Activated T-cell treated with anti-CD3 and anti-CD28 coated beads, Interleukin-2, amount 50 U/mL, for 1 hour (primary cell): ENCODE measurements around the gene CLCN1.

Experiments used
- DNase-seq: peaks from one replicate; pipeline ENCODE4 v3.0.0-alpha.2; 2020

CLCN1 gene

DNA sequence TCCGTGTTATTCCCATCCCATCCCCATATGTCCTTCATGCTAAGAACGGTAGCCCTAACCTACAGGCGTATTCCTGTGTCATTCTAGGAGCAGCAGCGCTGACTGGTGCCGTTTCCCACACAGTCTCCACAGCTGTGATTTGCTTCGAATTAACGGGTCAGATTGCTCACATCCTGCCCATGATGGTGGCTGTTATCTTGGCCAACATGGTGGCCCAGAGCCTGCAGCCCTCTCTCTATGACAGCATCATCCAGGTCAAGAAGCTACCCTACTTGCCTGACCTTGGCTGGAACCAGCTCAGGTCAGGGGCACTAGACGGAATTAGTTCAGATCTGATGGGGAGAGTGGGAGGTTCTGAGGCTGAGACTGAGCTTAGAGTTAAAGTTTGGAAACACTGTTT, 25.9 kb downstream of the CLCN1 start:
- no peak for DNase-seq

DNA sequence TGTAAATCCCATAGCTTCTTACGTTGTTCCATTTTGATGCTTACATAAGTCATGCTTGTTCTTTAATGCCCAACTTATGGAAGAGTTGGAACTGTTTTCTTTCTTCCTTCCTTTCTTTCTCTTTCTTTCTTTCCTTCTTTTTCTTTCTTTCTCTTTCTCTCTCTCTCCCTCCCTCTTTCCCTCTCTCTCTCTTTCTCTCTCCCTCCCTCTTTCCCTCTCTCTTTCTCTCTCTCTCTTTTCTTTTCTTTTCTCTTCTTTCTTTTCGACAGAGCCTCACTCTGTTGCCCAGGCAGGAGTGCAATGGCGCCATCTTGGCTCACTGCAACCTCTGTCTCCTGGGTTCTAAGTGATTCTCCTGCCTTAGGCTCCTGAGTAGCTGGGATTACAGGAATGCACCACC, 27.7 kb downstream of the CLCN1 start:
- DNase-seq, result no peak

DNA sequence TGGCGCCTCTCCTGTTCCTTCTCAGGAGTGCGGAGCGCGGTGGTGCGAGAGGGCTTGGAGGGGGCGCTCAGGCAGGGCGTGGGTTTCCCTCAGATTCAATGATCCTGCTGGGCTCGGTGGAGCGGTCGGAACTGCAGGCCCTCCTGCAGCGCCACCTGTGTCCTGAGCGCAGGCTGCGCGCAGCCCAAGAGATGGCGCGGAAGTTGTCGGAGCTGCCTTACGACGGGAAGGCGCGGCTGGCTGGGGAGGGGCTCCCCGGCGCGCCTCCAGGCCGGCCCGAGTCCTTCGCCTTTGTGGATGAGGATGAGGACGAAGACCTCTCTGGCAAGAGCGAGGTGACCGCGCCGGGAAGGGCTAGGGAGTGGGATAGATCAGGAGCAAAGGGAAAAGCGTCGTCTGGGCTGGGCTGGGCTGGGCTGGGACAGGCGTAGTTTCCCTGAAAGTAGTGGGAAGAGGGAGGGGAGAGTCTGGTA, 29.6 kb downstream of the CLCN1 start:
- DNase-seq, result peak; percentile 70

DNA sequence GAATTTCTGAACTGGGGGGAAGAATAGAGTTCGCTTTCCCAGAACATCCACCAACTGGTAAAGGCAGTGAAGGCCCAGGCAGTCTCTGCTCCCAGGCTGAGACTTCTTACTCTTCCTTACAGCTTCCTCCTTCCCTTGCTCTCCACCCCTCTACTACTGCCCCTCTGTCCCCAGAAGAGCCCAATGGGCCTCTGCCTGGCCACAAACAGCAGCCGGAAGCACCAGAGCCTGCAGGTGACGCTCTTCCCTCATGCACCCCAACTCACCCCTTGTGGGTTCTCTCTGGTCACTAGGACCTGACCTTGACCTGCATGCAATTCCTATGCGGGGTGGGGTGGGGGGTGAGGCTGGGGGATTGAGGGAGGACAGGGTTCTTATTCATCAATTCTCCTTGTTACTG, 30.1 kb downstream of the CLCN1 start:
- DNase-seq, result no peak

DNA sequence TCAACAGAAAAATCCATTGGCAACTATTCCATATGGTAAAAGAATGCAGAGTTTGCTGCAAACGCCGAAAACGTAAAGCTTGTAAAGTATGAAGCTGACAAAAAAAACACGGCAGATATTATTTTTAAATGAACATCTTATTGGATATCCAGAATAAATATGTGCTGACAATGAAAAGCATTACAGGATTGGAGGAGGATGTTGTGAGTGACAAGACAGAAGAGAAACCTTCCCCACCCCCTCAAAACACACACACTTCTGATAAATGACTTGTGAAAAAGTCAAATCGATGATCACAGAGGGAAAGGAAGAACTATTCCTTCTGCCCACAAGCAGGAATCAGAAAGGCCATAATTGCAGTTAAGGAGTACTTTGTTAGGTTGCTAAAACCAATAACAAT, 32.0 kb downstream of the CLCN1 start:
- no peak for DNase-seq

DNA sequence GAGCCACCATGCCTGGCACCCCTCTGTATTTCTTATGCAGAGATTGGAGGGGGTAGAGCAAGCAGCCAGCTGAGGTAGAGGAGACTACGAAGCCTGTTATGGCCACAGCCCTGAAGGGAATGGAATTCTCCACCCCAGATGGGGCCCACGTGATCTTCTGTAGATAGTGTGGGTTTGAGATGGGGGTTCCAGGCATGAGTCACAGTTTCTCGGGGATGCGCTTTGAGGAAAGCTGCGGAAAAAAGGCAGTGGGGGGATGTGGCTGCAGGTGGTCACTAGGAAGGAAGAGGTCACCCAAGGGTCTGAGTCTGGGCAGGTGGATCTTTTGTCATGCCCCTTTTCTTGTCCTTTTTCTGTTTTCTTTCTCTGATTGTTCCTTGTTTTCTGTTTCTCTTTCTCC, 35.1 kb downstream of the CLCN1 start:
- DNase-seq, result no peak

DNA sequence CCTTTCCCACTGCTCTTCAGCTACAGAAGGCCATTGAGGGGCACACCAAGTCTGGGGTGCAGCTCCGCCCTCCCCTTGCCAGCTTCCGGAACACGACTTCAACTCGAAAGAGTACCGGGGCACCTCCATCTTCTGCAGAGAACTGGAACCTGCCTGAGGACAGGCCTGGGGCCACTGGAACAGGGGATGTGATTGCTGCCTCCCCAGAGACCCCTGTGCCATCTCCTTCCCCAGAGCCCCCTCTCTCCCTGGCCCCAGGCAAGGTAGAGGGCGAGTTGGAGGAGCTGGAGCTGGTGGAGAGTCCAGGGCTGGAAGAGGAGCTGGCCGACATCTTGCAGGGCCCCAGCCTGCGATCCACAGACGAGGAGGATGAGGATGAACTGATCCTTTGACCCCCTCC, 35.7 kb downstream of the CLCN1 start:
- no peak for DNase-seq

DNA sequence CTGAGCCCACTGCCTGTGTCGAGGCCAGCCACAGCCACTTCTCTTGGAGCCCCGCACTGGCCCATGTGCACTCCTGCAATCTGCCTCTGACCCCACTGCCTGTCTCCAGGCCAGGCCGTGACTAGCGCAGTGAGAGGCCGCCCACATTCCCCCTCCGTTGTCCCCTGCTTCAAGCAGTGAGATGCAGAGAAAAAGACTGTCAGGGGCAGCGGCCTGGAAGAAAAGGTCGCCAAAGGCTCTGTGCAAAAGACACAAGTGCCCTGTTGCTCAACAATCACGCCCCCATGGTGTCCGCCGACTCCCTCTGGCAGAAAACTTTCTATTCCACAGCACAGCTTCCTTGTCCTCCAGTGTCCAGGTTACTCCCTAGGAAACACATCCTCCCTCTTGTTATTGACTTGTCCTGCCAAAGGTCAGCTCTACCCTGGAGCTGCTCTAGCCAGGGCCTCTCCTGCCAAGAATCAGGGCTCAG, 36.7 kb downstream of the CLCN1 start:
- no peak for DNase-seq

DNA sequence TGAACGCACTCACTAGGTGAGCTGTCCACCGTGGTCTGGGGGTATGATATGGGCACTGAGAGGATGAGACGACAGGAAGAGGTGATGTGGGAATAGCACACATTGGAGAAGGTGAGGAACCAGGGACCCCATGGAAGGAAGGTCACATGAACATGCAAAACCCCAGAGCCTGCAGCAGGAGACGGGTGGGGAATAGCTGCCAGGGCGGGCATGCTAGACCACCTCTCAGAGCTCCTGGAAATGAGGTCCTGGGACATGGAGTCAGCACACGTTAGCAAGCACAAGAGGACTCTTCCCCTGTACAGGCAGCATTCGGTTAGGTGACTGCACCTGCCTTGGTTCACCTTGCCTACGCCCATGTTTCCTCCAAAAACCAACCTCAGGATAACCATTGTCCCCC, 38.5 kb downstream of the CLCN1 start:
- no peak for DNase-seq

DNA sequence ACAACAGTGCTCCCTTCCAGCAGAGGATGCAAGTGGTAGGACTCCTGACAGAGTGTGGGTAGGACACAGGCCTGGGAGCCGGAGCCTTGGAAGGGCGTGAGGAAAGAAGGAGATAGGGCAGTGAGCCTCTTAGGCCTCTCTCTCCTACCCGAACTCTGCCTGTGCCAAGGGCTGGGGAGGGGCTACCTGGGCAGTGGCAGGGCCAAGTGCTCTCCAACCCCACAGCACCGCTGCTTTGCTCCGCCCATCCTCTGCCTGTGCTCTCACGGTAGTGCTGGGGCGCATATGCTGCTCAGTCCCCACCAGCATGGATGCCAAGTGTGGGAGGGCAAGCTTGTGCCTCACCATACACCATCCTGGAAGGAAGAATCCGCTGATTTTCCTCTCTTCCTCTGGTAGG, 39.1 kb downstream of the CLCN1 start:
- DNase-seq, result no peak

DNA sequence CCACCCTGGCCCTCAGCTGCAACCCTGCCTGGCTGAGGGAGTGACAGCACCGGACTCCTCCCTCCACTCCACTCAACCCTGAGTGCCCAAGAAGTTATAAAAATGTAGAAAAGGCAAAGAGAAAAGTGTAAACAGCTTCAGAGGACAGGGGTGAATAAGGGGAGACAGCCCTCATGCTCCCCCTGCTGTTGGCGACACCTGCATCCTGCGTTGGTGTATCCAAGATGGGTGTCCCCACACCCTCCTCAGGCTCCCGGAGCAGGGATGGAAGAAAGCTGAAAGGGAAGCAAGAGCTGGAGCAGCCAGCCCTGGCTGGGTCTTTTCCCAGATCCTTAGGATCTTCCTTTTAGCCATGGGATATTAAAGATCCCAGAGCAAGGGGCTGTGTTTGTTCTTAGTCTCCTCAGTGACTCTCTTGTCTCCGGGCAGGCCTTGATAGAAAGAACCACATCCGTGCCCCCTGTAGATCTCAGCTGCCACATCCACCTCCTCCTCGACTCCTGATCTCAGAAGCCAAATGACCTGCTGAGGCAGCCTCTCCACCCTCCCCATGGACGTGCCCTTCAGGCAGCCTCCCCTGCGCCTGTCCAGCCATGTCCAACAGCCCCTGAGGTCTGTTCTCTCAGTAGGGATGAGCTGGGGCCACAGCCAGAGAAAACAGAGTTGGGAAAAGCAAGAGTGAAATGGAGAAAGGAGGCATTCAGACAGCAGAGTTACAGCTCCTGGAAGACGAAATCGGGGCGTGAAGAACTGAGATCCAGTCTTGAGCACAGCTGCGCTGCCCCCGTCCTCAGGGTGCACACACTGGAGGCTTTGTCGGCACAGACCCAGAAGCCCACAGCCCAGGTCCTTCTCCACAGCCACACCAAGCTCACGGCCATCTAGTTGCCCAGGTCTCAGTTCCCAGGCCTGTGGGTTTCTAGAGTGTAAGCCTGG, 39.8 kb downstream of the CLCN1 start:
- DNase-seq, result no peak

DNA sequence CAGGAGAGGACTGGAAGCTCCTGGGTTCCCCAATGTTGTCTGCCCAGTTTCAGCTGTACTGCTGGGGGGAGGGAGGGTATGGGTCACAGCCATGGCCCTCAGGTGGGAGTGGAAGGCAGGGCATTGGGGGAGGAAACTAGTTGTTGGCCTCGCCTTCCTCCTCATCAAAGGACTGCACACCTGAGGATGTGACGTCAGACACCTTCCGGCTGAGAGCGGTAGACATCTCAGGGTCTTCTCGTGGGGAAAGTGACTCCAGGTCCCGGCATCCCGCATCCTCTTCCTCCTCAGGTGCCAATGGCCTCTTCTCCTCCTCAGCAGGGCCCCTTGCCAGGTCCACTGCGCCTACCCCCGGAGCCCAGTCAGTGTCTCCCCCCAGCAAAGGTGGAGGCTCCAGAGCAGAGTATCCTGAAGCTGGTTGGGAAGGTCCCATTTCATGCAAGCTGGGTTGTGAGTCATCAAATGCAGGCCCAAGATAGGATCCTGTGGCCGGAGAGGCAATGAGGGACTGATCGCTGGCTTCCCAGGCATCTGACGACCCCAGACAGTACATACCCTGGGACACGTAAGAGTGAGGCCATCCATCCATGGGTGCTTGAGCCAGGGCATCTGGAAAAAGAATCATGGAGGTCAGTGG, 40.6 kb downstream of the CLCN1 start:
- no peak for DNase-seq

DNA sequence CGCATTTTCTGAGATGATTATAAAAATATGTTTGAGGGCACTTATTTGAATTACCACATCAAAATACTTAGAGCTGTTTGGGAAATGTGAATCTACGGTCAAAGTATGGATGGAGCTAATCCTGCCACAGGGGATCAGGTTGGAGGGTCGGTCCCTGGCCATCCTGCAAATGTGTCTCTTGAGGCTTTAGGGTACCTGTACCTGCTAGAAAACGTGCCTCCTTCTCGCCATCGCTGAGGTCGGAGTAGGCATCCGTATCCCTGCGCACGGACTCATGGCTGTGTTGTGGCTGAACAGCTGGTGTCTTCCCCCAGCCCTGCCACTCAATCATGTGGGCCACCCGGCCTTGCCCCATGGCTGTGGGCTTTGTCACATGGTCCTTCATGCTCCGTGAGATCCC, 42.7 kb downstream of the CLCN1 start:
- no peak for DNase-seq

DNA sequence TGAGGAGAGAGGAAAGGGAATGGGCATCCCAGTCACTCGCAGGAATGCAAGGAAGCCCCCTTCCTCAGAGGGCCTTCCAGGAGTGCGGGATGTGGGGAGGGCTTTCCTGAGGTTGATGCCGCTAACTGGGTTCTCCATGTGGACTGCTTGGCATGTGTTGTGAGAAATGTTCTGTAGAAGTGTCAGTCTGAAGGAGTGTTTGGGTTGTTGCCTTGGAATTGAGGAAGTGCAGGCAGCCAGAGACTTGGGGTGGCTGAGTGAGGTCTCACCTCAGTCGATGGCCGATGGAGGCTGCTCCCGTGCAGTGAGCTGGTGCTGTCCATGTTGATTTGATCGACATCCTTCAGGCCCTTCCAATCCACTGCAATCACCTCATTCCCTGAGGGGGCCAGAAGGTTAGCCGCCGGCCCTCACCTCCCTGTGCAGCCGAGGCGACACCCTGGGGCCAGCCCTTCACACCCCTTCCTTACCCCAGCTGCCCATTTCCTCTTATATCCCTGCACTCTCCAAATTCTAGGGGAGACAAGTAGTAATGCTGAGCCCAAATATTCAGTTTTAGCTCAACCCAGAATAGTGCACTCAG, 44.0 kb downstream of the CLCN1 start:
- no peak for DNase-seq

DNA sequence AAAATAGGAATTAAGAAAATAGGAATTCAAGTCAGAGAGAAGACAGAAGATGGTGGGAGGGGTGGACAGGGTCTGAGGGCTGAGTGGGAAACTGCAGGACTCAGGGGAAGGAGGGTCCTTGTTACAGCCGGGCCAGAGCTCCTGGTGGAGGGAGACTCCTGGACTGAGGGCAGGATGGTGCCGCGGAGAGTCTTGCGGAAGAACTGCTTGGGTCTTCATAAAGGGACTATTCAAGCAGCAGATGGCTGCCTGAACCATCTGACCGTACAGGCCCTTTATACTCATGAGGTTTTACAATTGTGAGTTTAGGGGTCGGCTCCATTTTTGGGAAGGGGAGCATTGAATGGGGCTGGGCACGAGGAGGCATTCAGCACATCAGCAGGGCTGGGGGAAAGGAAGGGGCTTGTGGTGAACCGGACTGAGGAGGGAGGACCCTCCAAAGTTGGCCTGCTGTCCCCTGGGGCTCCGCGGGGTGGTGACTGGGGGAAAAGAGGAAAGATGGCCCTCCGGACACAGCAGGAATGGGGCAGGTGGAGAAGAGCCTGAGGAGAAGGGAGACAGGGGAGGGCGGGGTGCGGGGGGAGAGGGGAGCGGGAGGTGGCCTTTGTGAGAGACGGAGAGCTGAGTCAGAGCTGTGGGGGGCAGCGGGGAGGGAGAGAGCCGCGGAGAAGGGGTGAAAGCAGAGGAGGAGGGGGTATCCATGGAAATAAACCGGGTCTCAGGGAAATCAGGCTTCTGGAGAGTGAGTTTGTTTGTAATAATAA, 45.1 kb downstream of the CLCN1 start:
- no peak for DNase-seq

DNA sequence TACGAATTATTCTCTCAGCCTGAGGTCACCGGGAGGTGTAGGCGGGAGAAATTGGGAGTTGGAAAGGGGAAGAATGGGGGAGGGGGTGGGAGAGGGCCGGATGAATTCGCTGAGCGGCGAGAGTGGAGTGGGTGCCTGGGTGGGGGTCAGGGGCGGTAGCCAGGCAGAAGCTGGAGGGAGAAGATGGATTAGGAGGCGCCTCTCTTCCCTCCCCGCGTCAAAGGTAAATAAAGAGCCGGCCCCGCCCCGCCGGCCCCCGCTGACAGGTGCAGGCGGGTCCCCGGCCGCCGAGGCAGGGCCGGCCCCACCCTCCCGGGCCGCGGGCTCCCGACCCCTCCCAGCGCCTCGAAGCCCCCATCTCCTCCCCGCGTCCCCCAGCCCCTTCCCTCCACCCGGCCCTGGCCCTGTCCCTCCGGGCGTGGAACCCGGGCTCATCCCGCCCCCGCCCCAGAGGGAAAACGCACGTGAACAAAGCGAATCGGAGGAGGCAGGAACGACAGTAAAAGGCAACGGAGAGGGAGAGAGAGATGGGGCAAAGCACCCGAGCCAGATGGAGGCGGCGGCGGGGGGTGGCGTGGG, 45.7 kb downstream of the CLCN1 start:
- DNase-seq, result no peak

DNA sequence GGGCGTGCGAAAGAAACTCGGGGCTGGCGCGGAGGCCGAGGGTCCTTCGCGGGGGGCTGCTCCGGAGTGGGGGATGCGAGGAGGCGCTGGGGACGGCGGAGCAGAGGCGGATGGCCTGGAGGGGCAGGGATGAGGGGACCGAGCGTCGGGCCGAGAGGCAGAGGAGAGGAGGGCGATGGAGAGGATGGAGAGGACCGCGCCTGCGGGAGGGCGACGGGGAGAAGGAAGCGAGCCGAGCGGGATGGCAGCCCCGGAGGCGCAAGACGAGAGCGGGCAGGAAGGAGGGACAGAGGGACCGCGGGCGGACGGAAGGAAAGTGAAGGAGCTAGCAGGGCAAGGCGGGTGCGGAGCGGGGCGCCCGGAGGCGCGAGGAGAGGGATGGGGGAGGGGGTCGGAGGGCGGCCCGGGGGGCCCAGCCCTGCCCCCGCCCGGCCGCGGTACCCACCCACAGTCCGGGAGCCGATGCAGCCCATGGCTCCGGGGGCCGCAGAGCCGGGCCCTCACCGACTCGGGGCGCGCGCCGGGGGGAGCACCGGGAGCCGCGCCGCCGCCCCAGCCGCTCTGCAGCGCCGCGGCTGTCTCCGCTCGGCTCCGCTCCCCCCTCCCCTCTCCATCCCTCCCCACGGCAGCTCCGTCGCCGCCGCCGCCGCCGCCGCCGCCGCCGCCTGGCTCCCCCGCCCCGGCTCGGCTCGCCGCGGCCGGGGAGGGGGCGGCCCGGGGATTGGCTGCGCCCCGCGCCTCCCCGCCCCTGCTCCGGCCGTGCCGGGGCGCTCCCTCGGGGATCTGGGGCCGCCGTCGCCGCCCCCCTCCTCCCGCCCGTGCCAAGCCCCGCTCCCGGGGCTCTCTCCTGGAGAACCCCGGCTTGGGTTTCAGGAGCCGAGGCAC, 46.5 kb downstream of the CLCN1 start, which contains the start of gene FAM131B:
FAM131B (minus strand) TSS at position 583 of the 885 bp plus-strand sequence; CDS start at position 473, 110 bp downstream.
- peak; percentile 63 for DNase-seq

DNA sequence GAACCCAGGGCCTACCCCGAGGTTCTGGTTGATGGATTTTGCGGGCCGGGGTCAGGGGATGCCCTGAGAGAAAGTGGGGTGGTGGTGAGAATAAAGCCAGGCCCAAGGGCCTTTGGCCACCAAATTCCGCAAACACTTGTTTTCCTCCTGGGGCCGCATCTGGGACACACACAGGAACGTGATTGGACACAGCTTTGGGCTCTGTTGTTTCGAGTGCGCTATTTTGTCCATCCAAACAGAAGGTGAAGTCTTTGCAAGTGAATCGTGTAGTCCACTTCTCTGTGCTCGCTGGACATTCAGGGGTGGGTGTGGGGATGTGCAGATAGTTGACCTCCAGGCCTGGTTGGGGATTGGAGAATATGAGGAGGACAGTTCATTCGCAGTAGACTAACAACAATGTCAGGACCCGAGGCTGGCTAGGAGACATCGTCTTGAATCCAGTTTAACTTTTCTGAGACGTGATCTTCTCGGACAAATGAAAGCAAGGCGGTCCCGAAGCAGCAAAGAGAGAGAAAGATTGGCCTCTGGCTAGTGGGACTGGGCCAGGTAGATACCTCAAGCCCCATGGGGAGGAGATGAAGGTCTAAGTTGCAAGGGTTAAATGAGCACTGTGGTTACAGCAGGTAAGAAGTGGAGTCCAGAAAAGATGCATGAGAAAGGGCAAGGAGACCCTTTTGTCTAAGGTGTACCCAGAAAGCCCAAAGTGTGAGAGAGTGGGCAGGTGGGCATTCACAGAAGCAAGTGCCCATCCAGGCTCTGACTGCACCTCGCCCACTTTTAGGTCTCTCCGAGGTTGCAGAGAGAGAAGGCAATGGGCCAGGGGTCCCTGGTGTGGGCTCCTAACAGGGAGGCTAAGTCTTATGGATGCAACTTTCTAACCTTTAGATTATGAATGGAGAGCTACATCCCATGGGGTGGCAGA, 47.4 kb downstream of the CLCN1 start:
- DNase-seq, result no peak

DNA sequence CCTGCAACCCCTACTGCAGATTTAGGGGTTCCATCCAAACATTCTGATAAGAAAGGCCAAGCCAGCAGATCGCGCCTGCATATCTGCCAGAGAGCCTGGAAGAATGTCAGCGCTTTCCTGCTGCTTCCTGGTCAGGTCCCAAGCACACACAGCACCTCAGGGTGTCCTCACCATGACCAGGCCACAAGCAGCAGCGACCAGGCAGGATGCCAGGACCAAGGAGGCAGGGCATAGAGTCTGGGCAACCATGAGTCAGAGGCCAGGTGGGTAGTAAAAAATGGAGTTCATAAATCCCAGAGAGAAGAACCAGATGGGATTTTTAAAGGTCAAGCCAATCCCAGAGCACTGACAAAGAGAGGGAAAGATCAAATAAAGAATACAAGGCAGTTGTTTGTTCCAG, 52.1 kb downstream of the CLCN1 start:
- no peak for DNase-seq

DNA sequence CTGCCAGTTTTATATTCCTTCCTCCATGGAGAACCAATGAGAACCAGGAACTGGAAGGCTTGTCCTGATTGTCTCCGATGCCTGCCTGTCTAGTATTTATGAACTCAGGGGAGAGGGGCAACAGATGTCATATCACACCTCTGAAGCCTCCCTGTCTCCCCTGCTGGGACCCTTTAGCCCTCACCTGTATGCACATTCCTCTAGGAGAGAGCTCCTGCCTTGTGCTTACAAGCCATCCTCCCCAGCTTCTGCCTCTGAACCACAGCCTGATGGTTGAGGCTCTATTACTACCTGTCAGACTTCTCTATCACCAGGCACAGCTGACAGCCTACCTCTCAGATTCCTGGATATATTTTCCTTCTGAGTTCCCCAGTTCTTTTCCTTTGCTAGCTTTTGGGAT, 52.5 kb downstream of the CLCN1 start:
- DNase-seq, result no peak
